Measurements from ENCODE around the gene ZNF648.

DNA sequence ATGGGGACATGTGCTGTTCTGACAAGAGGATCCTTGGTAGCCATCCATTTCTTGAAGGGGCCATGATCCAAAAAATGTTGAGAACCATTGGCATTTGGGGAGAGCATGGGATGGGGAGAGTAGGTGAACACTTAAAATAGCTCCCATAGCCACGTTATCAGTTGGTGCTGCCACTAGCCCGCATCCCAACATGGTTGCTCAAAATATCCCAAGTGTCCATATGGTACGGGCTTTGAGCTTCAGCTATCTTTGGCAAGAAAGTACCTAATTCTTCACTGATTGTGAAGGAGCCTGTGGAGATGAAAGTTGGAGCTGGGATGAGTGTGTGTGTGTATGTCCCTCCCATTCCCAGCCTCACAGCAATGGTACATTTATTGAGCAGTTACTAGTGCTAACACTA, 3.1 kb upstream of the ZNF648 start:
- TF ChIP-seq POLR2AphosphoS5 (IDR thresholded peaks at IDR 0.05; ENCODE audit: low read length) (no peak), TCF12 (IDR thresholded peaks at IDR 0.05; ENCODE audit: low read depth, low read length) (no peak)

Data from GM12878 (cell line).